MG63 (cell line): Measurements from ENCODE around the gene MGAT5B. TPM values are rescaled to one million over a fixed set of nuclear protein-coding genes. Genes with fewer than 3 reads are reported as not detected.

Experiments used
- DNase-seq: peaks from one replicate; pipeline ENCODE4 v3.0.0-alpha.2; 2020
- H3K27me3 ChIP-seq: fragments of 250-450 bp; sonication (Bioruptor Pico); 2 replicates; pipeline ENCODE4 v1.5.1; 2020; ENCODE audit warnings: mild to moderate bottlenecking, moderate library complexity
- H3K36me3 ChIP-seq: fragments of 250-450 bp; sonication (Bioruptor Pico); 2 replicates; pipeline ENCODE4 v1.5.1; 2020; ENCODE audit warnings: mild to moderate bottlenecking, moderate library complexity
- H3K4me3 ChIP-seq: fragments of 250-450 bp; sonication (Bioruptor Pico); 2 replicates; pipeline ENCODE4 v1.5.1; 2020; ENCODE audit warnings: mild to moderate bottlenecking, moderate library complexity
- H3K9me3 ChIP-seq: fragments of 250-450 bp; sonication (Bioruptor Pico); 2 replicates; pipeline ENCODE4 v1.5.1; 2020; ENCODE audit warnings: mild to moderate bottlenecking, moderate library complexity
- total RNA-seq: library from RNA; depleted of rRNA; stranded (reverse); fragments of >200 nt; shearing (Covaris generic); gene quantifications from 2 replicates; pipeline ENCODE4 v1.2.3, GENCODE V29; 2014; ENCODE audit warnings: low replicate concordance

Gene MGAT5B
- total RNA-seq, 1 experiment from 2014 or later, result 2.4 TPM

DNA sequence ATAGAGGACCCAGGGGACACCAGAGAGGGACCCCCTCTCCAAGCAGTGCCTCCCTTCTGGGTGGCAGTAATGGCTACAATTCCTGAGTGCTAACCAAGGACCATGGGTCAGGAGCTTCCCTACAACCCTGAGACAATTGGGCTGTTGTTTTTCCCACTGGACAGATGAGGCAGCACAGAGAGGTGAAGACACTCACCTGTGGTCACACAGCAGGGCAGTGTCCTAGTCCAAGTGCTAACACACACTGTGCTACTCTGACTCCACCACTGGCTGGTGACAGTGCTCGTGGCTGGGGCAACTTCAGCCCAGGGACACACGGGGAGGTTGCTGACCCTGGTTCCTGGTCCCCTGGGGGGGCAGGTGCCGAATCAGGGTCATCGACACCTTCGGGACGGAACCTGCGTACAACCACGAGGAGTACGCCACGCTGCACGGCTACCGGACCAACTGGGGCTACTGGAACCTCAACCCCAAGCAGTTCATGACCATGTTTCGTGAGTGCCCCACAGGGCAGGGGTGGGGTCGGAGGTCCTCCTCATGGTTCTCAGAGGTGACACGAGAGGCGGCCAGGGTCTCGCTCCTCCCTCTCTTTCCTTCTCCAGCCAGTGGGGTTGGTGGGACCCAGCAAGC is 58.1 kb downstream of the MGAT5B start:
- Histone ChIP-seq H3K36me3 (no peaks in the 10 kb centered on the region), H3K9me3 (no peaks in the 10 kb centered on the region), H3K4me3 (no peak overlapping the region), H3K27me3 (no peaks in the 10 kb centered on the region)
- DNase-seq, result no peak

DNA sequence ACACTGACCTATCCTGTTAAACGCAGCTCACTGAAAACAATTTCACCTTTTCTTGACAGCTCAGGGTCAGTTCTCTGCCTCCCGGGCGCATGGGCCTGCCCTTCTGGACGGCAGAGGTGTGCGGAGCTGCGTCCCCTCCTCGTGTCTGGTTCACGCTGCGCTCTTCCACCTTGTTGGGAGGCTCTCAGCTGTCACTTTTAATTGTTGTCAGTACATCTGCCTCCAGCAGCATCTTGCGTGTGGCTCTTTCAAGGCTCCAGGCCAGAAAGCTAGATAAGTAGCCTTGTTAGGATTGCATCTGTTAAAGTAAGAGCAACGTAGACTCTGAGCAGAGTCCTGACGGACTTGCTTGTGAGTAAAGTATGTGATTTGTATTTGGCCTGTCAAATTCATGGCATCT is 59.4 kb downstream of the MGAT5B start:
- H3K27me3 ChIP-seq, result no peaks in the 10 kb centered on the region

DNA sequence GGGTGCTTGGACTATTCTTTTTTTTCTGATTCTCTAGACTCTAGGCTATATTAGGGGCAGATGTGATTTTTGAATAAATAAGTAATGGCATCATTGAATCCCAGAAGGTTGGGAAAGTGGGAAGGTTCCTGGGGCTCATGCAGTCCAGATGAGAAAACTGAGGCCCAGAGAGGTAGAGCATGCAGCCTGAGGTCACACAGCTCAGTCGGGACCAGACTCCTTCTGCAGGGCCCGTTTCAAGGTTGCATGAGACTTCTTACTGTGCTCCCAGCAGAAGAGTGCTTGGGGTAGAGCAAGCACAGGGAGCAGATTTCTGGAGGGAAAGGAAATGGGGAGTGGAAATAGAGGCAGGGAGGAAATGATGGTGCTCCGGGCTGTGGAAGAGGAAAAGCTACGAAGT is 59.8 kb downstream of the MGAT5B start:
- H3K9me3 ChIP-seq, result no peaks in the 10 kb centered on the region
- H3K36me3 ChIP-seq, result no peaks in the 10 kb centered on the region
- no peaks in the 10 kb centered on the region for H3K27me3 ChIP-seq
- no peak for DNase-seq
- no peak overlapping the region for H3K4me3 ChIP-seq

More for the DNA sequence above, 59.4 kb downstream of the MGAT5B start:
- H3K4me3 ChIP-seq, result no peak overlapping the region
- DNase-seq, result no peak
- no peaks in the 10 kb centered on the region for H3K9me3 ChIP-seq
- no peaks in the 10 kb centered on the region for H3K36me3 ChIP-seq

DNA sequence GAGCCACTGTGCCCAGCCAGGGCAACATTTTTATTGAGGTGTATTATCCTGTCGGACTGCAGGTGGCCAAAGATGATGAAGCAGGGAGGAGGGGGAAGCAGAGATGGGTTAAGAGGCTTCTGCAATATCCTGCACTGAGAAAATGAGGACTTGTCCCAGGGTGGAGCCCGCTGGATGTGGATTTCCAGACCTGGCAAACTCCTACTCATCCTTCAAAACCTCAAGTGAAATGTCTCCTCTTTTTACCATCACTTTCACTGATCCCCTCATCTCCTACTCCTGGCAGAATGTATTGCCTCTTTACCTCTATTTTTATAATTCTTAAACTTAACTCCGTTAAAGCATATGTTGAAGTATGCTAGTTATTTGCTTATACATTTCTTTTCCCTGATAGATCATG is 60.9 kb downstream of the MGAT5B start:
- DNase-seq, result no peak
- H3K4me3 ChIP-seq, result no peak overlapping the region
- H3K9me3 ChIP-seq, result no peaks in the 10 kb centered on the region
- H3K36me3 ChIP-seq, result no peaks in the 10 kb centered on the region
- no peaks in the 10 kb centered on the region for H3K27me3 ChIP-seq

DNA sequence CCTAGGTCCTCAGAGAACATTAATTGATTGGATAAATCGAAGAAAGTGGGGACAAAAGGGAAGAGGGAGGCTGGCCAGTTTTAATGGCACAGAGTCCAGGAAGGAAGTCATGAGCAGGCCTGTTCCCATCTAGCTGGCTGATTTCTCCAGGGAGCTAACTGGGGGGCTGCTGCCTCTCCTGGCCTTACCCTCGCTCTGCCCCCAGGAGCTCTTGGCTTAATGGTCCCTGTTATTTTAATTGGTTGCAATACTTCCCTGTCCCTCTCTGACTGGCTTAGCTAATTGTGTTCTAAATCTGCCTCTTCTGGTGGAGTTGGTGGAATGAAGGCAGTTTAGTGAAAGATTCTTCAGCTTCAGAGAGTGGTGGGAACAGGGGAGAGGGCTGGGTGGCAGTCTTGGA is 61.4 kb downstream of the MGAT5B start:
- H3K9me3 ChIP-seq, result no peaks in the 10 kb centered on the region
- no peak overlapping the region for H3K4me3 ChIP-seq
- DNase-seq, result no peak
- H3K27me3 ChIP-seq, result no peaks in the 10 kb centered on the region
- H3K36me3 ChIP-seq, result no peaks in the 10 kb centered on the region

DNA sequence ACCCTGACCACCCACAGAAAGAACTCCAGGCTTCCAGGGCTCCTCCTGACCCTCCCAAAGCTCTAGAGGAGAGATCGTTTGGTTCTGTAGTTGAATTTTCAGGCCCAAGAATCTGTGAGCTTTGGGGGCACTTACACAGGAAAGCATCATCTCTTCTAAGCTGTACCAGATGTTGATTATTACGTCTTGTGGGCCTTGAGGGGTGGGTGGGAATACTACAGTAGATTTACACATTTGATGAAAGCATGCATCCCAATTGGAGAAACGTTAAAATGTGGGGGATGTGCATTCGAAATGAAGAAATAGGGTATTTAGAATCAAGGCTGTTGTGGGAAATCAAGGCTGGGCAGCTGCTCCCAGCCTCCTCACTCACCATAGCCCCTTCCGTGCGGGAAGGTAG is 61.9 kb downstream of the MGAT5B start:
- DNase-seq, result no peak
- Histone ChIP-seq H3K27me3 (no peaks in the 10 kb centered on the region), H3K4me3 (no peak overlapping the region)

DNA sequence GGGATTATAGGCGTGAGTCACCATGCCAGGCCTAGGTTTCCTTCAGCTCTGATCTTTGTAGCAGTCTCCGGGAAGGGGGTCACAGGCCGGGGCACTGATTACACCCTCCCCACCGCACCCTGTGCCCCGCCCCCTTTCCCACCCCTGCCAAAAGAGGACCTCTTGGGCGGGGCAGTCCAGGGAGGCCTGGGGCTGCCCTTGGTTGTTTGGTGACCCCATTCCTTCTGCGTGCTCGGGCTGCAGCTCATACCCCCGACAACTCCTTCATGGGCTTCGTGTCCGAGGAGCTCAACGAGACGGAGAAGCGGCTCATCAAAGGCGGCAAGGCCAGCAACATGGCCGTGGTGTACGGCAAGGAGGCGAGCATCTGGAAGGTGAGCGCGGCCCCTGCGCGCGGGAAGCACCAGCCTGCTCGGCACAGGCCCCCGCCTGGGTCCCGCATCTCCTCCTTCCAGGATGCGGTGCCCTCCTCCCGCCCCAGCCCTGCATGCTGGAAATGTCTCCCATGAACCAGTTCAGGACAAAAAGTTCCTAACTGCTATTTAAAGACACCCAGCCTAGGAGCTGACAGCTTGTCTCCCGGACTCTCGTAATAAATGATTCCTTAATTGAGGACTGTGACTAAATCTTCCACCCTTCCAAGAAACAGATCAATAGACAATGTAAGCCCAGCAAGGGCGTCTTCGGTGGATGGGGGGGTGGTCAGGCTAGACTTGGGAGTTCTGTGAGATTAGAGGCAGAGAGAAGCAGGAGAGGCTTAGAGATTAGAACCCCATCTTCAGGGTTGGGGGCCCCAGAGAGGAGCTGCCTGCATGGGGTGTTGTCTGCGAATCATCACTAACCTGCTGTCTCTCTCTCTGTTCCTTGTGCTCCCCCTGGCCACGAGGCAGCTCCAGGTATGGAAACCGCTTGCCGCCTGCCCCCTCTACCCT is 64.5 kb downstream of the MGAT5B start:
- no peak for DNase-seq

More for the DNA sequence above, 61.9 kb downstream of the MGAT5B start:
- H3K36me3 ChIP-seq, result no peaks in the 10 kb centered on the region
- H3K9me3 ChIP-seq, result no peaks in the 10 kb centered on the region

DNA sequence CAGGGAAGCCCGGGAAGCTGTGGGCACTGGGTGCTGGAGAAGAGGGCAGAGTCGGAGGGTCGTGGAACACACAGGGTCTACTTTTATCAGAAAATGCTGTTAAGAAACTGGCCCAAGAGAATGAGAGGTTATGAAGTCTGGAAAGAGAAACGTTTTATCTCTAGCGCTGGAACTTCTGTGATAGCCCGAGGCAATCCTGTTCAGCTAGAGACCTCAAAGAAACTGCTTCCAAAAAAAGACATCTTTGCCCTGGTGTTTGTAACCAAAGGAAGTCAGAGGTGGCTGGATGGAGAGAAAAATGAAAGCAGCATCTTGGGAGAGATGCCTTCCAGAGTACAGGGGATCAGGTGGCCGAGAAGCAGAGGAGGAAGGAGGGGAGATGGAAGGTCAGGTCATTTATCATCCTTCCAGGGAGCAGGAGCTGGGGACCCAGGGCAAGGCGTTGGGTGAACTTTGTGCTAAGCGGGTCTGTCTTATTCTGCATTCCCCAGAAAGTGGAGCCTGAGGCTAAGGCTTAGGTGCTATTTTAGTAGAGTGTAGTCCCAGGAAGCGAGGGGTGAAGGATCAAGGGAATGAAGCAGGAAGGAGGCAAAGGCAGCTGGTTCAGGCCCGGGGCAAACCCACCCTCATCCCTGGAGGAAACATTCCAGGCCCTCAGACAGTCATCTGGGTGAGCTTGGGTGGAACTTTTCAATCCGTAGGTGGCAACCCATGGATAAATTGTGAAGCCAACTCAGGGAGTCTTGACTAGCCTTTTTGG is 66.5 kb downstream of the MGAT5B start:
- no peaks in the 10 kb centered on the region for H3K27me3 ChIP-seq
- H3K9me3 ChIP-seq, result no peaks in the 10 kb centered on the region
- DNase-seq, result no peak
- no peaks in the 10 kb centered on the region for H3K36me3 ChIP-seq
- H3K4me3 ChIP-seq, result no peak overlapping the region

More for the DNA sequence above, 64.5 kb downstream of the MGAT5B start:
- Histone ChIP-seq H3K4me3 (no peak overlapping the region), H3K9me3 (no peaks in the 10 kb centered on the region), H3K36me3 (no peaks in the 10 kb centered on the region), H3K27me3 (no peaks in the 10 kb centered on the region)

DNA sequence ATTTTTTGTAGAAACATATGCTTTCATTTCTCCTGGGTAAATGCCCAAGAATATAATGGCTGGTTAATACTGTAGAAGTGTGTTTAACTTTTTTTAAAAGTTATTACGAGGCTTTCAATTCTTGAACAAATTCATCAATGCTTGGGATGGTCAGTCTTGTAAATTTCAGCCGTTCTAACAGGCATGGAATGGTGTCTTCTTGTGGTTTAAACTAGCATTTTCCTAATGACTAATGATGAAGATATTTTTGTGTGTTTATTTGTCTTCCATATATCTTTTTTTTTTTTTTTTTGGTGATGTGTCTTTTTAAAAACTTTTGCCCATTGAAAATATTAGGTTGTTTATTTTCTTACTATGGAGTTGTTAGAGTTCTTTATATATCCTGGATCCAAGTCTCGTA is 67.1 kb downstream of the MGAT5B start:
- no peaks in the 10 kb centered on the region for H3K36me3 ChIP-seq
- H3K4me3 ChIP-seq, result no peak overlapping the region
- H3K27me3 ChIP-seq, result no peaks in the 10 kb centered on the region
- DNase-seq, result no peak
- H3K9me3 ChIP-seq, result no peaks in the 10 kb centered on the region

DNA sequence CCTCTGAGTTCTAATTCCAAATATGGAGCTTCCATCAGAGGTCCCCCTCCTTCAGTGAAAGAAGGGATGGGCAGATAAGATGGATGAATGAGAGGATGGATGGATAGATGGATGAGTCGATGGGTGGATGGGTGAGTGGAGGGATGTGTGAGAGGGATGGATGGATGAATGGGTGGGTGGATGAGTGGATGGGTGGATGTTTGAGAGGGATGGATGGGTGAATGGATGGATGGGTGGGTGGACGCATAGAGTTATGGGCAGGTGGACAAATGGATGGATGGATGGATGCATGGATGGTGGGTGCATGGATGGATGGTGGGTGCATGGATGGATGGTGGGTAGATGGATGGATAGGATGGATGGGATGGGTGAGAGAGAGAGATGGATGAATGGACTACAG is 69.0 kb downstream of the MGAT5B start:
- no peak for DNase-seq
- Histone ChIP-seq H3K36me3 (no peaks in the 10 kb centered on the region), H3K9me3 (no peaks in the 10 kb centered on the region), H3K4me3 (no peak overlapping the region), H3K27me3 (no peaks in the 10 kb centered on the region)

DNA sequence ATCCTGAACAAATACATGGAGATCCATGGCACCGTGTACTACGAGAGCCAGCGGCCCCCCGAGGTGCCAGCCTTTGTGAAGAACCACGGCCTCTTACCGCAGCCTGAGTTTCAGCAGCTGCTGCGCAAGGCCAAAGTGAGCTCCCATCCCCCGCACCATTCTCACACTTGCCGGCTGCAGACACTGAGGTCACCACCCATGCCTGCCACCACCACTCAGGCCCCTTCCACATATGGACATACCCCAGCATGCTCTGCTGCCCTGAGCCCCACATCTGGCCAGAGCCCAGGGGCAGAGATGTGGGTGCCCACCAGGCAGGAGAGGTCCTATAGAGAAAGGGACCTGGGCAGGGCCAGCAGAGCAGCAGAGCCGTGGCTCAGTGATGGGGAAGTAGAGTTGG is 69.8 kb downstream of the MGAT5B start:
- H3K27me3 ChIP-seq, result no peaks in the 10 kb centered on the region
- H3K4me3 ChIP-seq, result no peak overlapping the region
- H3K36me3 ChIP-seq, result no peaks in the 10 kb centered on the region
- no peaks in the 10 kb centered on the region for H3K9me3 ChIP-seq
- no peak for DNase-seq

DNA sequence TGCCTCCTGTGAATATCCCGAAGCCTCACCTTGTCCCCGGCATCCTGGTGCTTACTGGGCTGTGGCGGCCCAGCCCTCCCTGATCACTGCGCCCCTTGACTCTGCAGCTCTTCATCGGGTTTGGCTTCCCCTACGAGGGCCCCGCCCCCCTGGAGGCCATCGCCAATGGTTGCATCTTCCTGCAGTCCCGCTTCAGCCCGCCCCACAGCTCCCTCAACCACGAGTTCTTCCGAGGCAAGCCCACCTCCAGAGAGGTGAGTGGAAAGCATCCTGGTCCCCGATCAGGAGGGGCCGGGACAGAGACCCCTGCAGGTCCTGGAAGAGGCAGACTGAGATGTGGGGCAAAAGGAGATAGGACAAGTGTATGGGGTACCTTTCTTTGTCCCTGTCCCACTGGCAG is 72.1 kb downstream of the MGAT5B start:
- no peak for DNase-seq
- no peak overlapping the region for H3K4me3 ChIP-seq
- H3K27me3 ChIP-seq, result no peaks in the 10 kb centered on the region
- H3K9me3 ChIP-seq, result no peaks in the 10 kb centered on the region
- no peaks in the 10 kb centered on the region for H3K36me3 ChIP-seq

DNA sequence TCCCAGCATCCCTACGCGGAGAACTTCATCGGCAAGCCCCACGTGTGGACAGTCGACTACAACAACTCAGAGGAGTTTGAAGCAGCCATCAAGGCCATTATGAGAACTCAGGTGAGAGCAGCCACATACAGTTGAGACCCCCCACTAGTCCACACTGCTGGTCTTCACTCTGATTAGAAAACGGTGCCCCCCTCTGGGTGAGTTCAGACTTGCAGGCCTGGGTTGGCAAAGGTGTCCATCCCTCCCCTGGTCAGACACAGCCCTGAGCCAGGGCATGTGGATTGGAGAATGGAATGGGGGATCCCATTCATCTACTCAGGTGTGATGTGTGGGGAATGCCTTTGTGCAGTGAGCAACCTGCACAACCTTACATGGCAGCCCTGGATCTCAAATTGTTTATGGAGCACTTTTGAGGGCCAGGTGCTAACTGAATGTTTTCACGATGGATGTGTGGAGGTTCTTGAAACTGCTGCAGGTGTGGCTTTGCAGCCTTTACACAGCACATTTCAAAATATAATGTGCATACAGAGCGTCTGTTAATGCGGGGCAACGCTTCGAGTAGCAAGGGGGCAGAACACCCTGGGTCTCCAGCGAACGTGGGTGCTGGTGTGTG is 72.6 kb downstream of the MGAT5B start:
- Histone ChIP-seq H3K27me3 (no peaks in the 10 kb centered on the region), H3K4me3 (no peak overlapping the region), H3K36me3 (no peaks in the 10 kb centered on the region), H3K9me3 (no peaks in the 10 kb centered on the region)
- no peak for DNase-seq

DNA sequence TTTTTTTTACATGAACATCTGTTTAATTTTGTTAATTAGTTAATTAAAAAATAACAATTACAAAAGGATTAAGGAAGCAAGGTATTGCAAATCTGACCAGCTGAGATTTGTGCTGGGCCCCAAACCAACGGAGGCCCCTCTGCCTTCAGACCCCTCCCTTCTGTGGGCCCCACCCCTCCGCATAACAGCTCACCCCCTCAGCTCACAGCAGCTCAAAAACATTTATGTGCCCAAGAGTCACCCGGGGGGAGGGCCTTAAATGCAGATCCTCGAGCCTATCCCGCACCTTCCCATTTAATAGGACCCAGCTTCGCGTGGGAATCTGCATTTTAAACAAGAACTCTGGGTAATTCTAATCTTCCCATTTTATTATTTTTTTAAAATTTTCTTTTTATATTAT is 75.0 kb downstream of the MGAT5B start:
- no peak for DNase-seq
- H3K4me3 ChIP-seq, result no peak overlapping the region

DNA sequence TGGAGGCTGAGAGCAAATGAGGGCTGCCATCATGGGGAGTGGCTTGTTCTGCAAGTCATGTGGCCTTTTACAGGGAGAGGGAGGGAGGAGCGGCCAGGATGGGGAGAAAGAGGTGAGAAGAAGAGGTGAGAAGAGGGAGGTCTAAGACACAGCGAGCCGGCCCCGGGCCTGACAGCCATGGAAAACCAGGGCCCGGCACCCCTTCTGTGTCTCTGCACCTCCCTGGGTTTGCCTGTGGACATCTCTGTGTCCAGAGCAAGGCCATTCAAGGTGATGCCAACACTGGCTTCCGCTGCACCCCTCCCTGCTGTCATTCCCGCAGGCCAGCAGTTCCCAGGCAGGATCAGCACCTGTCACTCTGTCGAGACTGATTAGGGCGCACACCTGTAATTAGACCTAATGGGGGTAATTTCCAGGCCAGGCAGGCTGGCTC is 75.6 kb downstream of the MGAT5B start:
- no peak for DNase-seq
- Histone ChIP-seq H3K36me3 (no peaks in the 10 kb centered on the region), H3K4me3 (no peak overlapping the region), H3K27me3 (no peaks in the 10 kb centered on the region), H3K9me3 (no peaks in the 10 kb centered on the region)

More for the DNA sequence above, 75.0 kb downstream of the MGAT5B start:
- H3K27me3 ChIP-seq, result no peaks in the 10 kb centered on the region
- no peaks in the 10 kb centered on the region for H3K9me3 ChIP-seq
- H3K36me3 ChIP-seq, result no peaks in the 10 kb centered on the region

DNA sequence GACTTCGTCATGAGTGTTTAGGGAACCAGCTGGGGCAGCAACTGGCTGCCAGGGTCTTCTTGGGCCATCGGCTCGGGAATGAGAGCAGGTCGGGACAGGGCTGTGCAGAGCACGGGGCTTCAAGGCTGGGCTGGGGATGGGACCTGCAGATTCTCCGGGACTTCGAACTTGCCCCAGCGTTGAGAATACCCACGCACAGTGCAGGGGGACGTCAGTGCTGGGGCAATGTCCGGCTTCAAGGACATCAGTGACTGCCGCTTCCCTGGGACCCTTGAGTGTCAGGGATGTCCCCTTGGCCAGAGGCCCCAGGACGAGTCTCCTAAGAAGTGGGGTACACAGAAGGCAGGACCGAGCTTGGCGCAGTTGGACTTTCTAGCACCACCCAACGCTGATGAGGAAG is 76.3 kb downstream of the MGAT5B start:
- H3K4me3 ChIP-seq, result no peak overlapping the region
- no peak for DNase-seq
- H3K36me3 ChIP-seq, result no peaks in the 10 kb centered on the region
- no peaks in the 10 kb centered on the region for H3K9me3 ChIP-seq
- no peaks in the 10 kb centered on the region for H3K27me3 ChIP-seq
